NCI-H69 (cell line): ENCODE measurements around the gene KCNJ15.
"Not testable (repeated sequence)": the region's sequence is repeated elsewhere in the genome, so short reads cannot be mapped to it uniquely, and the experiment has no call there.

Experiments used
- DNase-seq: peaks from one replicate; lab custom pipeline; 2025; lab: John Stamatoyannopoulos, UW

KCNJ15 gene

DNA sequence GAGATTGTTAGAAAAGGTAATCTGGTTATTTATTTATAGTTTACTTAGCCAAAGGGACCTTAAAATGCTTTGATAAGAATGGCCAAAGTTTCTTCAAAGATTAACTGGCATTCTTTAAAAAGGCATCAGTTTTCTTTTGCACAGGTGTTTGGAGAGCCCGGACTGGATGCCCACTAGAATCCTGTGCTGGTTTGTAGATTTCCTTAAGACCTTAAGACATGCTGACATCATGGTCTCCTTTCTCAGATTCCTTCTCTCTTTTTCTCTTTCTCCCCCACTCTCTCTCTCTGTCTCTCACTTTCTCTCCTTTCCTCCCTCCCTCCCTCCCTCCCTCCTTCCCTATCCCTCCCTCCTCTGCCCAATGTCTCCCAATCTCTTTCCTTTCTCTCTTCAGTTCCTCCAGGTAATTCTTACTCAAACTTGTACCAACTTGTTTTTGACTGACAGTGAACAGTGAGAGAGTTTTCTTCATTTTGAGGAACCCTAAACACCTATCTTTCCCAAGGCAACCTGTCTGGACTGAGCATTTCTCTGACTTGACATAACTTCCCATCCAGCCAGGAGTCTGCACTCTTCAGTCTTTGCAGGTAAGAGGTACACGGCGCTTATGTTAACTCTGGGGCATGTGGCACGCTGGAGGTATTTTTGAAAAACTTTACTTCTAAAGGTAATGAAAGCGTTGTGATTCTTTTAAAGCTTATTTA, at the start of gene KCNJ15:
Gene KCNJ15 (plus strand): TSS at position 393 of the 704 bp plus-strand sequence. CDS start 42,271 bp downstream, outside the sequence.
- no peak for DNase-seq

DNA sequence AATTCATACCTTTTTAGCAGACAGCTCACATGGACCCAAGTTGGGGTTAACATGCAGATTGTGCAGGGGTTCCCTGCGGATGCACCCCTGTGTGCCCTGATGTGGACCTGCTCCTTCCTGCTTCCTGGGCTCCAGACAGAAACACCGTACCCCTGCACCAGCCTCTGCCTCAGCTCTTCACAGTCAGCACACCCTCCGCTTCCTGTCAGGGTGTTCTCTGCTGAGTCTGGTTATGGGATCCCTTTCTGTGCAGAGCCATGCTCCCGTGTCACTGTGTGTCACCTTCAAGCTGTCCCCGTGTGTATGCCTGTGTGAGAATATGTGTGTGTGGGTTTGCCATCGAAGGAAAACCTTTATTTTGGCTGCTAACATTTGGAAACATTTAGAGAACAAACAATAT, 48.7 kb upstream of the KCNJ15 start:
- peak; percentile 36 for DNase-seq

DNA sequence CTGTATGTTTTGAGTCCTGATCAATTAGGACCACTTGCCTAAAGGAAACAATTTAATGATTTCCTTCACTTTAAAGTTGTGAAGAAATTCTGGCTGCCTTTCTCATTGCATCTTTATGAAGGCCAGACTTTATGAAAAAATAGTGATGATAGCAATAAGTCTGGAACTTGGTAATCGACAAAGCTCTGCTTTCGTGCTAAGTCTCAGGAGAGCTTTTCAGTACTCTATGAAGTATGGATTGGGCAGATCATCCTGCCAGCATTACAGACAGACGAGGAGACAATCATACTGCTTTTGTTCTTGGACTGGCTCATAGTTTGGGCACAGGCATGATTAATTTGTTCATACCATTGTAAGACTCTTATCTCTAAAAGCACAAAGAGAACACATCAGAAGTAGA, 45.5 kb upstream of the KCNJ15 start:
- DNase-seq: no peak

DNA sequence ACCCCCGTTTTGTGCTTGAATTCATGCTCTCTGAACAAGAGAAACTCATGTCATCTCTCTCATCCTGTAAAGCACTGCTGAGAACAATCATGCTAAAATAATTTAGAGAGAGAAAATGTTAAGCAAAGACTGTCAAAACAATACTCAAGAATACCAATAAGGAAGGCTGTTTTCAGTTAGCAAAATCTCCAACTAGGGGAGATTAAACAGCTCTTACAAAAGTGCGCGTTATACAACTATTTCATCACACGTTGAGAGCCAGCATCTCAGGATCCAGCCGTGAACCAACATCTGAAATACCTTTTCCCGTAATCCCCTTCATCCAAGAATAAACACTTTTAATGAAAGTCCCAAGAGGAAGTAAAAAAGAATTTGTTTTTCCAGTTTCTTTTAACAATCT, 44.1 kb upstream of the KCNJ15 start:
- DNase-seq: no peak

DNA sequence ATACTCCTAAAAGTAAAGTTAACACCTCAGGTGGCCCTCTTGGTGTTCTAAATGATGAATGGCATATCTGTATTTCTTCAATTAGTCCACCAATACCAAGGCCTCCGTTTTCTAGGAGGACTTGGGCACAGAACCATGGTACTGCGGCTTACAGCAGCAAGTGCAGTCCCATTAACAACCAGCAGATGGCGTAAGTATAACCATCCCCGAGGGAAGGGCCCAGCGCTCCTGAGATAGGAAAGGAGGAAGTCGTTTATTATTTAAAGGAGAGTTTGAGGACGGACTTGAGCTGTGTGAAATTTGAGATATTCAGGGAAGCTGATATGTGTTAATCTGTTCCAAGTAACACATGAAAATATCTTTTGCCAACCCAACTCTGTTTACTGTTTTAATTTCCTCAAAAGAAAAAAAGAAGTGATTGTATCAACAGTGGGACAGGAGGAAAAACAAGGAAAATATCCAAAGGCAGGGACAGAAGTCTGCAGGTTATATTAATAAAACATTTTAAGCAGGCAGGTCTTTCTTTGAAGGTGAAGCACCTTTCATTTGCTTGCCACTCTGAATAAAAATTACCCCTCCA, 37.7 kb upstream of the KCNJ15 start:
- DNase-seq: peak; percentile 82

DNA sequence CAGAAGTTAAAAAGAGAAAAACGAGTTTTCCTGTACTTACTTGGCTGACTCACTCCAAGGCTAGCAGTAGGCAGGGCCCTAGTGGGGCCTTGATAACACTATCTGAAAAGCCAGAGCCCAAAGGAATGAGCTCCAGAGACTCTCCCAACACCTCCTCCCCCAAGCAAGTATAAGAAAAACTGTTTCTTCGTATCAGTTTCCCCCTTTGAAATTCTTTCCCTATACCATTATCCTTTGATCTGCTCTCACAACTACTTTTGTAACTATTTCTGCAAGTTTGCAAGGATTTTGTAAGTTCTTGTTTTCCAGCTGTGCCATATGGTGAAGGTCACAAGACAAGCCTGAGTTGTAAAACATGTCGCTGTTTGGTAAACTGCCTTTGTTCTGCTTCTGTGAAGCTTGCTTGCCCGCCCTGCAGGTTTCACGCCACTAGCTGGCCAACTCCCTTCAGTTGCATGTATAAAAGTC, 36.5 kb upstream of the KCNJ15 start:
- DNase-seq: no peak

DNA sequence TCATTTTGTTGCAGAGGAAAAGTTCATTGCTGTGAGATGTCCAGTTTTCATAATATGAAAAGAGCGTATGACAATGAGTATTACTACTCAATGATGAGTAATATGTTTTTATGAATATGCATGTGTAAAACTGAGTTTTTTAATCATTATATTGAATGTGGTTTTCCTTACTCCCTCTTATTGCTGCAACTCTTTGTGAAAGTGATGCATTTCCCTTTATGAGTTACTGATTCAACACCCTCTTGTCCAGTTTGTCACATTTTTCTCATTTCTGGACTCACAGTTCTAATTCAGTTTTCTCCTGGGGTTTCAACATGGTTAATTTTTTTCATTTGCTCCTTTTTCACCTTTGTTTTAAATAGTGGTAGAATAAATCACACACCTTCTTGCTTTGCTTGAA, 35.2 kb upstream of the KCNJ15 start:
- no peak for DNase-seq

DNA sequence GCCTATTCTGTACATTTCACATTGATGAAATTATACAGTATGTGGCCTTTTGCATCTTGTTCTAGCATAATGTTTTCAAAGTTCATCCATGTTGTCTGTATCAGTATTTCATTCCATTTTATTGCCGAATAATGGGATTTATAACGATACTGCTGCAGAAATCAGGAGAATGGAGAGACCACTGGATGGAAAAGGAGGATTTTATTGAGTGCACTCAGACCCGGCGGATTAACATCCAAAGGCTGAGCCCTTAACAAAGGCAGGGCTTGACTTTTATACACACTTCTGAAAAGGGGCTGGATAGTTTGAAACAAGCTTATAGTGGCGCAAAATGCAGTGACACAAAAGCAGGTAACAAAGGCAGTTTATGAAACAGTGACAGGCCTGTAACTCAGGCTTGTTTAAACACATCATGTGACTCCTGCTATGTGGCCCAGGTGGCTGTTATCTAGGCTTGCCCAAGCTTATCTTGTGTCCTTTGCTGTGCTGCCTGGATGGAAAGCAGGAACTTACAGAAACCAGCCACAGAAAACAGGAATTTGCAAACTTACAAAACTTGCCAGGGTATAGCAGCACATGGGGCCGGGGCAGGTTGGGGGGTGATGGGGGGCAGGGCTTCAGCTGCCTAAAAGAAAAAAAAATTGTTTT, 32.8 kb upstream of the KCNJ15 start:
- peak; percentile 54 for DNase-seq

DNA sequence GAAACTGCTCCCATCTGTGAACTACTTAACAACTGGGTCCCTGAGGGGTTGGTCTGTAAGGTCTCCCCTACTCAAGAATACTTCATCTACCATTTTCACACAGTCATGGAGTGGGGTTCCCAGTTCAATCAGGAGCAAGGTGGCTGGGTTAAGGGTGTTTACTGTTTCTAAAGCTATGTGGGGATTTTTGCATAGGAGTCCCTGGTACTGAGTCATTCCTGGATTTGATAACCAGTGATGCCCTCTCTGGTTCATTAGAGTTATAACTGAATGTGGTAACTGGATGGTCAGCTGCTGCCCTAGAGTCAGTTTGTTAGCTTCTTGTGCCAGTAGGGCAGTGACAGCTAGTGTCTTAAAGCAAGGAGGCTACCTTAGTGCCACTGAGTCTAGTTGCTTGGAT, 29.4 kb upstream of the KCNJ15 start:
- no peak for DNase-seq

DNA sequence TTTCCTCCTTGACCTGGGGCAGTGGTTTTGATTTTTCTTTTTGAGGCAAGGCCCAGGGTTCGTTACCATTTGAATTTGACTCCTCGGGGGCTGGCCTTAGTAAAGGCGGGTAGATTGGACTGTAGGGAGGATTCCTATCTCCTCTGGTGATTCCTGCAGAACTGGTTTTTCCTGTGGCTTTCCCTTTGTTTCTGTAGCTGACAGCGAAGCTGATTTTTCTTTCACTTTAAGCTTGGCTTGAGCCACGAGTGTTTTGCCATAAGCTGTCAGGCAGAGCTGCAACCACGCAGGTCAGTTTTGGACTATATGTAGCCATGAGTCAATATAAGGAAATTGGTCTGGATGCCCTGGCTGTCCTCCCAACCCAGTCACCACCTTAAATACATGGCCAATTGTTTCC, 28.7 kb upstream of the KCNJ15 start:
- DNase-seq: no peak

DNA sequence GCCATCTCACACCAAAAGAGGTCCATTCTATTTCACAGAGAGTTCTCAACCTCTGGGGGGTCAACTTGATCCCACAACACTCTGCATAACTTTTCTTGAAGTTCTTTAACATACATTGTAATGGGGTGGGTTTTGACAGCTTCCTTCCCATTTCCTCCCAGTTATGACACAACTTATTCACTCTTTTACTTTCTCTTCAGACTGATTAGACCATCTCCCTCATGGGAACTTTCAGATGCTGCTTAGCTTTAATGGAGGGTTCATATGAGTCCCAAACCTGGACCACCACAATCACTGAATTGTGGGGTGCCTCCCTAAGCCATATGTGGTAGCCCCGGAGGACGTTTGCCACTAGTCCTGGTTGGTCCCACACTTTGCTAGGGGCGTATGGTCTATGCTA, 28.3 kb upstream of the KCNJ15 start:
- DNase-seq: no peak

DNA sequence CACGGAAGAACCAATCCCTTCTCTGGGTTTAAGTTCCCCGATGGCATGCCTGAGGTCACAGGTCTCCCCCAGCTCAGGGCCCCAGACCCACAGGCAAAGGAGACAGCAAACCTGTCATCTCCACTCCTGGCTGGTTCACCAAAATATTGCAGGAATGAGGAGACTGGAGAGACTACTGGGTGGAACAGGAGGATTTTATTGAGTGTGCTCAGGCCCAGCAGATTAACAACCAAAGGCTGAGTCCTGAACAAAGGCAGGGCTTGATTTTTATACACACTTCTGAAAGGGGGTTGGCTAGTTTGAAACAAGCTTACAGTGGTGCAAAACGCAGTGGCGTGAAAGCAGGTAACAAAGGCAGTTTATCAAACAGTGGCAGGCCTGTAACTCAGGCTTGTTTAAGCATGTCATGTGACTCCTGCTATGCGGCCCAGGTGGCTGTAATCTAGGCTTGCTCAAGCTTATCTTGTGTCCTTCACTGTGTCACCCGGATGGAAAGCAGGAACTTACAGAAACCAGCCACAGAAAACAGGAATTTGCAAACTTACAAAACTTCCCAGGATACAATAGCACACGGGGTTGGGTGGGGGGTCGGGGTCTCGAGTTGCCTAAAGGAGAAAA, 27.4 kb upstream of the KCNJ15 start:
- DNase-seq: no peak

DNA sequence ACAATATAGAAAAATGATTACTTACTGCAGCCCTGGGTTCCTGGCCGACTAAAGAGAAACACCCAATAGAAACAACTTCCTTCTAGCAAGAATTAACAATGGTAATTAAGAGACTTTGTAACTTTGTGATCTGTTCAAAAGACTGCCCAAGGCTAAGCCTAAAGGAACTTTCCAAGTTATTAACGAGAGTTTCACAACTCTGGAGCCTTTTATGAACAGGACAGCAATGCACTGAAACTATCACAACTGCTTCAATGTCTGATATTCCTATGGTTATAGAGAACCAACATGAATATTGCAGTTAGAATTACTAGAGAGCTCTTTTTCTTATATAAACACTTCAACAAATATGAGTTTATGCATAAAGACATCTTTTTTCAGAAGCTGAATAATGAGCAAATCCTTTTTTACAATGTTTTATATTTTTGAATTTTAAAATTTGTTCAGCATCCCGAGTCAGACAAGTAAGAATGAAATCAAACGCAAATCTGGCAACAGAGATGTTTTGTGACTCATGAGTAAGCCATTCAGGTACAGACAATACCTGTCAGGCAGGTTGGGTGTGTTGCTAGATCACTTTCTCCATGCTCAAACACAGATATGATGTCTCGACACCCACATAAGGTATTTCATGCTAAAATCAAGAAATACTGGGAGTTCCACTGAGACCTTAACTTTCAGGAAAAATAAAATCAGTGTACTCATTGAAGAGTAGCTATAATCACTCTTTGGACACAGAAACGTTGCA, 22.2 kb upstream of the KCNJ15 start:
- no peak for DNase-seq

DNA sequence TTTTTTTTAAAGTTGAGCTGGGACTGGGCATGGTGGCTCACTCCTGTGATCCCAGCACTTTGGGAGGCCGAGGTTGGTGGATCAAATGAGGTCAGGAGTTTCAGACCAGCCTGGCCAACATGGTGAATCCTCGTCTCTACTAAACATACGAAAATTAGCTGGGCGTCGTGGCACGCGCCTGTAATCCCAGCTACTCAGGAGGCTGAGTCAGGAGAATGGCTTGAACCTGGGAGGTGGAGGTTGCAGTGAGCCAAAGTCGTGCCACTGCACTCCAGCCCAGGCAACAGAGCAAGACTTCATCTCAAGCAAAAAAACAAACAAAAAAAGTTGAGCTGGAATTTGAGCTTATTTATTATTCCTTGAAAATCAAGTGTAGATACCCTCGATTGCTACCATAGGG, 21.5 kb upstream of the KCNJ15 start:
- DNase-seq: not testable (repeated sequence)

DNA sequence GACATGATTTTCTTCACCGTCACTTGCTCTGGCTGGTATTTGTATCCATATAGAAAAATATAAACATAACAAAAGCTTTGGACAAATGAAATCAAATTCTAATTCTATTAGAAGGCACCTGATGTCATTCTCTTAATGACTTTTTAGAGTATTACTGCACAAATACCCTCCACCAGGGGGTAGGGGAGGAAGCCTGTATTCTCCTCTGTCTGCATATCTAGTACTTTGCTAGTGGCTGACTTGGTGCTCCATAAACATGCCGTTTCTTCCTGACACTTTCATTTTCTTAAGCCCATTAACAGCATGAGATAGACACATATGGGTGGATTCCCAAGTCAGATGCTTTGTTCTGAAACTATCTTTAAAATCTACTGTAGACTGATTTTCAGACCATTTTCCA, 20.6 kb upstream of the KCNJ15 start:
- DNase-seq: no peak

DNA sequence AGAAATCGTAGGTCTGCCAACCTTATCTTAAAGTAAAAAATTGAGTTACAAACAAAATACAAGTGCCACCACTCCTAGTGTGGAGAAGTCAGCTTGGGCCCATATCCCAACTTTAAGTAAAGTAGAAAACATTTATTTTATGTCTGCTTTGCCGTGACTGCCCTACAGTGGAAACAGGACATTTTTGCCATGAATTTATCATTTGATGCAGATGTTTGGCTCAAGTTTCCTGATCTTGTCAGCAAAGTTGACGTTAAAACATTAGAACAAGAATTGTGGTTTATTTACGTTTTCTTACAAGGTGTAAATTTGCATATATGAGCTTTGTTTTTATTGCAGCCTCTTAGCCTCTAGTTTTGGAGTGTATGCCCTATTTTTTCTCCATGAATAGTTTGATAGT, 17.1 kb upstream of the KCNJ15 start:
- DNase-seq: no peak

DNA sequence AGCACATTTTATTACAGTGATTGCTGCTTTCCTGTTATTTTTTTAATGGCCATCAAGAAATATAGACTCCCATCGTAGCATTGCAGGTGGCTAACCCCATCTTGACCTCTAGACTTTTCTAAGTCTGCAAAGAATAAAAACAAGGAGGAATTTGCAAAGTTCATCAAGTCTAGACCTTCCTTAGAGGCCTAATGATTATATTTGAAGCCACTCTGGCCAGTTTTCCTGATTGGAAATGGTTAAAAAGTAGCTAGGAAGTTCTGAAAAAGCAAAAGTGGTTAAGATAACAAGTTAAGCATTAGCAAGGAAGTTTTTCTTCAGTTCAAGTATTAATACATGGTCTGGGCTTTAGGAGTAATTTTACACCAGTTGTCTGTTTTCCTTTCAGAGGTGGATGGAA, 16.7 kb upstream of the KCNJ15 start:
- DNase-seq: no peak

DNA sequence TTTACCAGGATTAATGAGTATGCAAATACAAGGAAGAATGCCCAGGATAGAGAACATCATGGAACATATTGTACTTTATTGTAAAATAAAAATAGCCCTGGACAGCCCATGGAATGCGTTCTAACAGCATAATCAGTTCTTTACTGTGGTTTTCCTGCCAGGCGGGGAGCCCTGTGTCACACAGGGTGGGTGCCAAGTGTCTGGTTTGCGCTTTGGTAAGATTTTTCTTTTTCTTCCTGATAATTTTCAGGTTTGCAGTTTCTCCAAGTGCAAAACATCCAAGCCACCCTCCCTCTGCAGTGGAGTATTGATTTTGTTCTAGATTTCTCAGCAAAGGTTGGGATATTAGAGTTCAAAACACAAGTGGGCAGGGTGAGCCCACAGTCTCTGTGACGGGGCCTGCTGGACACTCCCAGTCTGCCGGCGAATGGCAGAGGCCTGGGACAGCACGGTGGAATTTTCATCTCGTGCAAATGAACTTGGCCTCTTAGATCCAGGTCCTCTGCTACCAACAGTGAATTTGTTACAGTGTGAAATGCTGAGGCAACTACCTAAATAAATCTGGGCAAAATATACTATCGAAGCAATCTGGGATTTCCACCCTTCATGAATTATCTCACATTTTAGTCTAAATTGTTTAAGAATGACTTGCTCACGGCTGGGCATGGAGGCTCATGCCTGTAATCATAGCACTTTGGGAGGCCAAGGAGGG, 15.6 kb upstream of the KCNJ15 start:
- no peak for DNase-seq

DNA sequence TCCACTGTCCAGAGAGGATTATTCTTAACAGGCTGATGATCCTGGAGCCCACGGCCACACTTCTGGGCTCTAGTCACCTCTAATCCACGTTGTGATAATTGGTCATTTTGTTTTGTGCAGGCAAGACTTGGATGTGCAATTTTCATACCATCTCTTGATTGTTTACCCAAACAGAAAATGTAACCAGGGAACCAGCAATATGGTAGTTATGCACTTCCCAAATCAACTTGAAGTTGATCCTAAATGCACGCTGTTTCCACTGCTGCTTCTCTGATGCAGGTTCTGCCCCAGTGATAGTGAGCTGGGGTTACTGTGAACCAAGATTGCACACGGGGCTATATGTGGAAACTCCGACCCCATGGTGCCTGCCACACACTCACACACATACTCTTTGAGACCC, 14.7 kb upstream of the KCNJ15 start:
- no peak for DNase-seq

DNA sequence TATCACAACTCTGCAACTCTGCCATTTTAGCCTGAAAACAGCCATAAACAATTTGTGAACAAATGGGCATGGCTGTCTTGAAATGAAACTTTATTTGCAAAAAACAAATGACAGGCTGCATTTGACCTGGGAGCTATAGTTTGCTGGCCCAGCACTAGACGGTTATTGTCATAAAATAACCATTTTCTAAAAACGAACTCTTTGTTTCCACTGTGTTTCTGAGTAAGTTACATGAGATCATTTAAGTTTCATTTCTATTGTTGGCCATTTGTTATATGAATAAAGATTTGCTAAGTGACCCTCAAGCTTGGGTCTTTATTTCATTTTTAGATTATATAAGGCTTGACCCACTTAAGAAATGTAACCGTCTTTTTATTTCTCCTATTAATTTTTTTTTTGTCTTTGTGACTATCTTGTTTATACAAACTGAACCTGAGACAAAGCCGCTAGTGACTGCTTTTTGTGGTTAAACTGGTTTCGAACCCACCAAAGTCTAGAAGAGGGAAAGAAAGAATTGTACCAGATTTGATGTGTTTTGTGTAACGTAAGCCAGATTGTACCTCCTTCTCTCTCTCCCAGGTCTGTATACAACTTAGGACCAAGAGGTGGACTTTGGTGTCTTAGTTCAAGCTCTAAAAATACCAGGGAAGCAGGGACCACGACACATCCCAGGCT, 12.9 kb upstream of the KCNJ15 start:
- no peak for DNase-seq

DNA sequence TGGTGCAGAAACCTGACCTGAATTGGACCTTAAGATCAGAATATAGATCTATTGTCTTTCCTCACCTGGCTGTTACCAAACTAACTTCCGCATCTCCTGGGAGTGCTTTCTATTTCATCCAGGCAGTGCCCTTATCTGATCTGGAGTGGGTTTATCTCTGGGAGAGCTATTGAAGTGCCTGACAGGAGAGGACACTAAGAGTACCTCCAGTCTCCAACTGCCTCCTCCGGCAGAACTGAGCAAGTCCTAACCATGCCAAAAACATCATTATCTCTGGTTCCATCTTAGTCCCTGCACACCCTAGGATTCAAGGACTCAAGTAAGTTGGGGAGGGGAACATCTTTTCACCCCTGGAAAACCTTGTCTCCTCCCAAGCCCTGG, 12.4 kb upstream of the KCNJ15 start:
- DNase-seq: no peak
